Heart left ventricle (tissue), 13 donors: ENCODE measurements around the gene OPCML.

Experiments
- POLR2A ChIP-seq, 2 donors: fragments of 450-650 bp; IDR thresholded peaks; one replicate each; pipeline ENCODE4 v1.6.1; 2017; ENCODE audit warnings: antibody characterized with exemption in 2 of 2, mild to moderate bottlenecking in 2 of 2, moderate library complexity in 2 of 2
- TF ChIP-seq, protein P1 (sequence below), 12 donors: fragments of 200-600 bp; sonication (generic) in 4 of 12; IDR thresholded peaks; one replicate each; pipeline versions ENCODE4 v1.5.0 to v1.8.0; 2018 to 2022; ENCODE audit warnings: antibody characterized with exemption in 12 of 12, mild to moderate bottlenecking in 5 of 12
- donor health status: ischemic (EF 13 %, LVEDD 7.1; RV severe dilation, severe dysfunction).
- donor health status: DM: no; HTN: yes; CAD: no.
- donor health status: DM: no; HTN: no; CAD: no.
- donor health status: ischemic (EF 25% LVEDD 6.9; RV normal size, moderate dysfunction).
- donor health status: ischemic (EF 25% LVEDD 5.7; RV mildly dilated, moderate dysfunction).
- donor health status: ischemic (EF 35%, LVEDD 5.7; RV mildly dilated, moderate dysfunction).
- donor health status: nonischemic (EF 11% LVEDD 7.7; RV severe dilation, severe dysfunction).
- donor health status: DM: yes; HTN: yes; CAD: no.
- donor health status: PGD.
- donor health status: ischemic (EF 29% LVEDD 5.4; RV normal size, mild dysfunction).
- donor health status: nonischemic (EF 23%, LVEDD 6.1; RV moderate dilation, normal function).

DNA sequence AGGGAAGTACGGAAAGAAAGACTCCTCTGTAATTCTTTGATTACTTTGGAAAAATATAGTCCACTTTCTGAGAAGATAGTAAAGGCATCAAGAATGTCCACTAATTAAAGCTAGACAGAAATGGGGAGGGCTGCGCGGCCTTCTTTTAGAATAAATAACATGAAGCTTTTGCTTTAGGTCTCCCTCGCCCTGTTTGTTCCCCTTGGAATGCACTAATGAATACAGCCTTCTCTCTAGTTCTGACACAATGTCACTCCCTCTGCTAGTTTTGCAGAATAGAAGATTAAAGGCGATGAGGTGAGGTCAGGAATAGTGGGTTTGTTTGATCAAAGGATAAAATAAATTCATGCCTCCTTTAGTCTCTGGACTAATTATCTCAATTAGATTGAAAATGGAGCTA is 543.9 kb downstream of the OPCML start:
- TF ChIP-seq POLR2A (IDR thresholded peaks at IDR 0.05) = no peak
- TF ChIP-seq, protein P1, sequence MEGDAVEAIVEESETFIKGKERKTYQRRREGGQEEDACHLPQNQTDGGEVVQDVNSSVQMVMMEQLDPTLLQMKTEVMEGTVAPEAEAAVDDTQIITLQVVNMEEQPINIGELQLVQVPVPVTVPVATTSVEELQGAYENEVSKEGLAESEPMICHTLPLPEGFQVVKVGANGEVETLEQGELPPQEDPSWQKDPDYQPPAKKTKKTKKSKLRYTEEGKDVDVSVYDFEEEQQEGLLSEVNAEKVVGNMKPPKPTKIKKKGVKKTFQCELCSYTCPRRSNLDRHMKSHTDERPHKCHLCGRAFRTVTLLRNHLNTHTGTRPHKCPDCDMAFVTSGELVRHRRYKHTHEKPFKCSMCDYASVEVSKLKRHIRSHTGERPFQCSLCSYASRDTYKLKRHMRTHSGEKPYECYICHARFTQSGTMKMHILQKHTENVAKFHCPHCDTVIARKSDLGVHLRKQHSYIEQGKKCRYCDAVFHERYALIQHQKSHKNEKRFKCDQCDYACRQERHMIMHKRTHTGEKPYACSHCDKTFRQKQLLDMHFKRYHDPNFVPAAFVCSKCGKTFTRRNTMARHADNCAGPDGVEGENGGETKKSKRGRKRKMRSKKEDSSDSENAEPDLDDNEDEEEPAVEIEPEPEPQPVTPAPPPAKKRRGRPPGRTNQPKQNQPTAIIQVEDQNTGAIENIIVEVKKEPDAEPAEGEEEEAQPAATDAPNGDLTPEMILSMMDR (IDR thresholded peaks at IDR 0.05) = no peak
